Measurements from ENCODE around the gene CREB3L2. TPM values are rescaled to one million over a fixed set of nuclear protein-coding genes. Genes with fewer than 3 reads are reported as not detected.

The CREB3L2 gene
- total RNA-seq, 1 donor from 2014 or later = 50.6 TPM

- Mint-ChIP-seq H3K4me1 (ENCODE audit: unreplicated experiment) (peaks cover 6% of the 10 kb centered on the region), H3K27me3 (ENCODE audit: unreplicated experiment) (peaks cover 17% of the 10 kb centered on the region), H3K36me3 (ENCODE audit: low read depth, unreplicated experiment) (no peaks in the 10 kb centered on the region), H3K9me3 (ENCODE audit: unreplicated experiment) (no peaks in the 10 kb centered on the region), H3K27ac (ENCODE audit: unreplicated experiment) (no peak overlapping the region), H3K4me3 (ENCODE audit: unreplicated experiment) (no peak overlapping the region)
- no peak for TF ChIP-seq CTCF (IDR thresholded peaks at IDR 0.05; ENCODE audit: unreplicated experiment)
- no peak for DNase-seq (ENCODE audit: low spot score)
Observed at GRCh38 chr7:137844677-137845425, 157.0 kb downstream of the CREB3L2 start.

- no peak overlapping the region for H3K4me3 Mint-ChIP-seq (ENCODE audit: unreplicated experiment)
- H3K4me1 Mint-ChIP-seq (ENCODE audit: unreplicated experiment) = peaks cover 7% of the 10 kb centered on the region
- no peak for TF ChIP-seq CTCF (IDR thresholded peaks at IDR 0.05; ENCODE audit: unreplicated experiment)
- H3K36me3 Mint-ChIP-seq (ENCODE audit: low read depth, unreplicated experiment) = no peaks in the 10 kb centered on the region
- H3K27me3 Mint-ChIP-seq (ENCODE audit: unreplicated experiment) = peaks cover 4% of the 10 kb centered on the region
- no peak for DNase-seq (ENCODE audit: low spot score)
- no peaks in the 10 kb centered on the region for H3K9me3 Mint-ChIP-seq (ENCODE audit: unreplicated experiment)
- H3K27ac Mint-ChIP-seq (ENCODE audit: unreplicated experiment) = no peak overlapping the region
Observed at GRCh38 chr7:137839903-137840779, 161.7 kb downstream of the CREB3L2 start.

- H3K36me3 Mint-ChIP-seq (ENCODE audit: low read depth, unreplicated experiment) = no peaks in the 10 kb centered on the region
- no peaks in the 10 kb centered on the region for H3K9me3 Mint-ChIP-seq (ENCODE audit: unreplicated experiment)
- no peak overlapping the region for H3K4me3 Mint-ChIP-seq (ENCODE audit: unreplicated experiment)
- no peak for TF ChIP-seq CTCF (IDR thresholded peaks at IDR 0.05; ENCODE audit: unreplicated experiment)
- H3K27ac Mint-ChIP-seq (ENCODE audit: unreplicated experiment) = no peak overlapping the region
- no peaks in the 10 kb centered on the region for H3K27me3 Mint-ChIP-seq (ENCODE audit: unreplicated experiment)
- DNase-seq (ENCODE audit: low spot score) = no peak
- peaks cover 7% of the 10 kb centered on the region for H3K4me1 Mint-ChIP-seq (ENCODE audit: unreplicated experiment)
Observed at GRCh38 chr7:137838706-137839315, 163.1 kb downstream of the CREB3L2 start.

- Mint-ChIP-seq H3K9me3 (ENCODE audit: unreplicated experiment) (peaks cover 9% of the 10 kb centered on the region), H3K4me3 (ENCODE audit: unreplicated experiment) (no peak overlapping the region), H3K36me3 (ENCODE audit: low read depth, unreplicated experiment) (no peaks in the 10 kb centered on the region), H3K27ac (ENCODE audit: unreplicated experiment) (no peak overlapping the region), H3K27me3 (ENCODE audit: unreplicated experiment) (no peaks in the 10 kb centered on the region), H3K4me1 (ENCODE audit: unreplicated experiment) (peaks cover 7% of the 10 kb centered on the region)
- TF ChIP-seq CTCF (IDR thresholded peaks at IDR 0.05; ENCODE audit: unreplicated experiment) = no peak
- no peak for DNase-seq (ENCODE audit: low spot score)
Observed at GRCh38 chr7:137836541-137836940, 165.3 kb downstream of the CREB3L2 start.
